ENCODE results near the gene KCNQ1.

The KCNQ1 gene

DNA sequence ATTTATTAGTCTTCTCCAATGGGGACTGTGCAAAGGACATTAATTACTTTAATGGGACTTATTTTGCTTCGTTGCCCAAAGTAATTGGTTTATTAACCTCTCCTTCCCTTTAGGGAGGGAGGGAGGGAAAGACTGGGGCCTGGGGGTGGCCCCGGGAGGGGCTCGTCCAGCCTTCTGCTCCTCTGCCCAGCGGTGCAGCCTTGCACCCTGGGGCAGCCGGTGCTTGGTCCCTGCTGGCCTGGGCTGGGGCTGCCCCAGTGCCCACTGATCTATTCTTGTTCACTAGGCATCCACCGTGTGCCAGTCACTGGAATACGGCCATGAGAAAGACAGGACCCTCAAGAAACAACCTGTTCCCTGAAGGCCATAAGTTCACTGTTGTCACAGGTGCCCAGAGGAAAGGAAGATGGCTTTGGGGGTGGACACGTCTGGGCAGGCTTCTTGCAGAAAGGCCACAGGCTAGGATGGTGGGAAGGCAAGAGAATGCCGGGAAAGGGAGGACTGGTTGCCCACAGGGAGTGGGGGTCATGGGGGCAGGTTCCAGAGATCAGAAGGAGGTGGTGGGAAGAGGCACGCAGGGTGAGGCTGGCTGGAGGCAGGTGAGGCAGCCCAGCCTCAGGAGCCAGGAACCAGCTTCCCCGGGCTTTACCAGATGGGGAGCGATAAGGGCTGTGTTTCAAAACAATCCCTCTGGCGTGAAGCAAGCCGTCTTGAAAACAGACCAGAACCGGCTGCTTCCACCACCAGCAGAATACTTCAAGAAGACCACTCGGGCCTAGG, 302.6 kb downstream of the KCNQ1 start:
- DNase-seq (ENCODE audit: low read depth in 2 of 2), result no peak

- DNase-seq (ENCODE audit: low read depth in 2 of 2), result no peak
Measured at GRCh38 chr11:2748061-2748813, 303.4 kb downstream of the KCNQ1 start.

- no peak for DNase-seq (ENCODE audit: low read depth in 2 of 2)
Measured at GRCh38 chr11:2748814-2749554, 304.2 kb downstream of the KCNQ1 start.

DNA sequence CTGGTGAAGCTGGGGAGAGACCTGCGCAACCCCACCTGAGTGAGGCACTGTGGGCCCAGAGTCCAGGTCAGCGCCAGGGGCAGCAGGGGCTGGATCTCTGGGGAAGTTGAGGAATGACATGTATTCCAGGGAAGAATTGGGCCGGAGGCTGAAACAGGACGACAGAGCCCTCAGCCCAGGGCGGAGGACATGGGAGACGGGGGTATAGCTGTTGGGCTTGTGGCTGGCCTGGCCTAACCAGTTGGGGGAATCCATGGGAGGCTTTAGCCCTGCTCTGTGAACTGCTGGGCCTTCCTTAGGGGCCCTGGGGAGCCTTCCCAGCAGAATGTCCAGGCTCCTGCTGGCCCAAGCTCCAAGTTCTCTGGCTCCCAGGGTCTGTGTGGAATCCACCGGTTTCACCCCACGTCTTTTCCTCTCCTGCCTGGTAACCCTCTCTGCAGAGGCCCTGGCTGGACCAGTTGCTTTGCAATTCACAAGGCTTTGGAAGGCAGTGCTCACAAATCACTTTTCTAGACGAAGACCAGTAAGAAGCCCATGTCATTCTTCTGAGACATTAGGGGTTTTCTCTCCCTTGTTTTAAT, 305.4 kb downstream of the KCNQ1 start:
- no peak for DNase-seq (ENCODE audit: low read depth in 2 of 2)

DNA sequence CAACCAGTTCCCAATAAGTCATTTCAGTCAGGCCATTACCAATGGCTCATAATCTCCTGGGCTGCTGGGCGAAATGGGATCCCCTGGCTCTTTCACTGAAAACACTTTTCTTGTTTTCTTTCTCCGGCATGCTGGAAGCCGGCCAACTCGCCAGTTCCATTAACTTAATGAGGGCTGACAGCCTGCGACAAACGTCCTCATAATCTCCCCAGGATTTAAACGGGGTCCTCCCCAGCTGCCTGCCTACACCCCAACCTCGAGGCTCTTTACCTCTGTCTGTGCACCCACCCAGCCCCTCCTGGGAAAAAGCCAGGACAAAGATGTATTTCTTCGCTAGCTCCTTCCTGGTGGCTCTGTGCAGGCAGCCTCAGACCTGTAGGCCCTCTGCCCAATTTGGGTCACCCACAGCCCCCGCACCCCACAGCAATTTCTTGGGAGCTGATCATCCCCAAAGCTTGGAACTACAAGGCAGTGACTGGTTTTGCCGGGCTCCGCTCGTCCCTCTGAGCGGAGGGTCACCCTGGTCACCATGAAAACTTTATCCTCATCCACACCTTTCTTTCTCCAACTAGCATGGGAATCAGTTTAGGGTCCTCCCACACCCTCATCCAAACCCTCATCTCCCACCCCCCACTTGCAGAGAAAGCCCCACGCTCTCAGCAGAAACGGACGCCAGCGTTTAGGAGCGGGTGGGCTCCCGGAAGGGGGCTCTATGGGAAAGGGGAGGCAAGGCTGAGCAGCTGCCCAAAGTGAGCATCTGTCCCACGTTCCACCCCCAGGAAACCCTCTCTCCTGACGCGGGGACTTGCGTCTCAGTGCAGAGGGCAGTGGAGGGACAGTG, 306.1 kb downstream of the KCNQ1 start:
- DNase-seq (ENCODE audit: low read depth in 2 of 2), result no peak

DNA sequence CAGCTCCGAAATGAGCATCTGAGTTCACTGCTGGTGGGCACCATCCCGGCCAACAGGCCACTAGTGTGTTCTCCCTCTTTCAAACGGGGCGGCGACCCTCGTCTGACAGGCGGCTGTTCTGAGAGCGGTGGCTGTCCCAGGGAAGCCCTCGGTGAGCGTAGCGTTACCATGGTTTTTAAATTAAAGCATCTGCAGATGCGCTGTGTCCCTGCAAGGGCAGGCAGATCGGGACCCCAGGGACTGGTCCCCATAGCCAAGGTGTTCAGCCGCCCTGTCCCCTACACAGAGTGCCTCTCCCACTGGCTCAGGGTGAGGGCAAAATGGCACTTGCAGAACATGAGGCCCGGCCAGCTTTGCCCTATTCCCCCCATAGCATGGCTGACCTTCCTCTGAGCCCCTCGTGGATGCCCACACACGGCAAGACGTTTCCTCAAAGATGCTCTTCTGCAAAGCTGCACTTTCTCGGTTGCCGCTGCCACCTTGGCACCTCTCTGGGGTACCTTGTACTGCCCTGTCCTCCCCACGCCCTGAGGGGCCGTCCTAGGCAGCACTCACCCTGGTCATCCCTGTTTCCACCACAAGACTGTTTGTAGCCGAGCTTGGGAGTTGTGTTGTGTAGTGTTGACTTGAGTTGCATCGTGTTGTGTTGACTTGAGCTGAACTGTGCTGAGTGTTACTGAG, 306.9 kb downstream of the KCNQ1 start:
- no peak for DNase-seq (ENCODE audit: low read depth in 2 of 2)

- no peak for DNase-seq (ENCODE audit: low read depth in 2 of 2)
Measured at GRCh38 chr11:2752204-2752770, 307.5 kb downstream of the KCNQ1 start.

DNA sequence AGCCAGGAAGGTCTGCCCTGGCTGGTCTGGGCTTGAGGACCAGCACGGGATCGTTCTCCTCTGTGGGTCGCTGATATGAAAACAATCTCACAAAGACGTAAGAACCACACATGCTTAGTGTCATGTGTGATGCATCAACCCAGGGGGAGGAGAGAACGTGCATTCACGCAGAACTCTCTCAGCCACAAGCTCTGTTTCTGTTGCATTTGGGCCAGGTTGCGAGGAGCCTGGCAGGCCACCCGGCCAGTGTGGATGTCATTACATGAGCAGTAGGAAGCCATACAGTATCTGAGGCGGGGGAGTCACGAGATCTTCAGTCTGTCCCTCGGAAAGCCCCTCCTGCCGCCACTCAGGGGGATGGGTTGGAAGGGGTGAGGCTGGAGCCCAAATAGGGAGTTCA, 308.1 kb downstream of the KCNQ1 start:
- DNase-seq (ENCODE audit: low read depth in 2 of 2), result no peak

DNA sequence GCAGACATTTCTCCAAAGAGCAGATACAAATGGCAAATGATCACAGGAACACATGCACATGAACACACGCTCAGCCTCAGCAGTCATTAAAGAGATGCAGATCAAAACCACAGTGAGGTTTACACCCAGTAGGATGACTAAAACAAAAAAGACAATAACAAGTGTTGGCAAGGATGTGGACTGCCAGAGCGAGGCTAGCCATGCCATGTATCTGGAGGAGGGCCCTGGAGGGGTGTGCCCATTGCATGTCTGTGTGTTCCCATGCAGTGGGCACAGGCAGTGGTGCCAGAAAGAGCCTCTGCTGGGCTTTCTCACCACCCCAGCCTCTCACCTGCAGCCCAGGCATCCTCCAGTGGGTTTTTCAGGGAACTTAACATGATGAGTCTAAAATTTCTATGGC, 309.2 kb downstream of the KCNQ1 start:
- DNase-seq (ENCODE audit: low read depth in 2 of 2), result no peak

- no peak for DNase-seq (ENCODE audit: low read depth in 2 of 2)
Measured at GRCh38 chr11:2755071-2755470, 310.3 kb downstream of the KCNQ1 start.

DNA sequence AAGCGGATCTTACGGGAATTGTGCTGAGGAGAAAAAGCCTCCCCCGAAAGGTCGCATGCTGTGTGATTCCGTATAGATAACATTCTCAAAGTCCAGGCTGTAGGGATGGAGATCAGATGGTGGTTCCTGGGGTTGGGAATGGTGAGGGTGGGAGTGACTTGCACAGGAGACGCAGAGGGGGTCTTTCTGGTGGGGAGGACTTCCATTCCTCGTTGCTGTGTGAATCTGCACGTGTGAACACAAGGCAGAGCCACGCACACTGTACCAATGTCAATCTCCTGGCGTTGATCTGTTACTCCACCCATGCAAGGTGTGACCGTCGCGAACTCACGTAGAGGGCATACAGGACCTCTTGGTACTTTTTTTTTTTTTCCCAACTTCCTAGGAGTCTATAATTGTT, 313.9 kb downstream of the KCNQ1 start:
- DNase-seq (ENCODE audit: low read depth in 2 of 2), result no peak

- no peak for DNase-seq (ENCODE audit: low read depth in 2 of 2)
Measured at GRCh38 chr11:2759228-2760195, 314.7 kb downstream of the KCNQ1 start.

- no peak for DNase-seq (ENCODE audit: low read depth in 2 of 2)
Measured at GRCh38 chr11:2760196-2760871, 315.5 kb downstream of the KCNQ1 start.

- DNase-seq (ENCODE audit: low read depth in 2 of 2), result no peak
Measured at GRCh38 chr11:2761131-2762030, 316.6 kb downstream of the KCNQ1 start.

GRCh38 chr11:2762031-2762380, 317.2 kb downstream of the KCNQ1 start:
- DNase-seq (ENCODE audit: low read depth in 2 of 2), result no peak

- no peak for DNase-seq (ENCODE audit: low read depth in 2 of 2)
Measured at GRCh38 chr11:2762451-2762850, 317.6 kb downstream of the KCNQ1 start.

- no peak for DNase-seq (ENCODE audit: low read depth in 2 of 2)
Measured at GRCh38 chr11:2763984-2764383, 319.2 kb downstream of the KCNQ1 start.

GRCh38 chr11:2765491-2765890, 320.7 kb downstream of the KCNQ1 start:
- DNase-seq (ENCODE audit: low read depth in 2 of 2), result no peak

Measured in stimulated activated CD4-positive, alpha-beta T cell treated with anti-CD3 and anti-CD28 coated beads, Interleukin-4, amount 100 ng/mL, for 48 hours (primary cell).